ENCODE results near the gene OCRL. TPM values are rescaled to one million over a fixed set of nuclear protein-coding genes. Genes with fewer than 3 reads are reported as not detected.
A peak's percentile ranks its signal among the peaks of the same experiment; 100 is the strongest.

OCRL gene
- total and polyA plus RNA-seq, 2 of the 13 experiments (the other 11 are each of a cell fraction or from before 2014, with no cell fraction given), result 13.4 to 32.0 TPM

- no peak for TF ChIP-seq ZNF207 (IDR thresholded peaks at IDR 0.05; ENCODE audit: borderline replicate concordance)
- no peak for TF ChIP-seq POLR2AphosphoS2 (IDR thresholded peaks at IDR 0.05; ENCODE audit: low read depth, low read length)
- TF ChIP-seq TFAP4 (IDR thresholded peaks at IDR 0.05; ENCODE audit: borderline replicate concordance, low read depth), result peak; percentile 91; the same call in 1 of the 2 replicates
- no peak for TF ChIP-seq BRCA1 (CRISPR knock-in tag; IDR thresholded peaks at IDR 0.05)
- no peak for TF ChIP-seq ZNF552 (CRISPR knock-in tag; IDR thresholded peaks at IDR 0.05; ENCODE audit: borderline replicate concordance)
- TF ChIP-seq ZBTB3 (CRISPR knock-in tag; IDR thresholded peaks at IDR 0.05; ENCODE audit: borderline replicate concordance, low read depth), result no peak
- no peak for TF ChIP-seq ZNF10 (CRISPR knock-in tag; IDR thresholded peaks at IDR 0.05; ENCODE audit: borderline replicate concordance, low read depth)
- peak; percentile 60; the same call in 1 of the 2 replicates for TF ChIP-seq MLX (CRISPR knock-in tag; IDR thresholded peaks at IDR 0.05)
- no peak for TF ChIP-seq NRL (CRISPR knock-in tag; IDR thresholded peaks at IDR 0.05; ENCODE audit: borderline replicate concordance)
- TF ChIP-seq ZNF264 (CRISPR knock-in tag; IDR thresholded peaks at IDR 0.05), result no peak
- peak; percentile 80; the same call in 1 of the 2 replicates for TF ChIP-seq MAX (IDR thresholded peaks at IDR 0.05)
- TF ChIP-seq ZBTB43 (CRISPR knock-in tag; conservative IDR thresholded peaks at IDR 0.05), result no peak
- peak; percentile 64 for TF ChIP-seq MIXL1 (CRISPR knock-in tag; IDR thresholded peaks at IDR 0.05)
- TF ChIP-seq GPN1 (CRISPR knock-in tag; IDR thresholded peaks at IDR 0.05; ENCODE audit: borderline replicate concordance), result no peak
- peak; percentile 87 for TF ChIP-seq HMG20B (CRISPR knock-in tag; conservative IDR thresholded peaks at IDR 0.05)
- peak; percentile 52; the same call in 1 of the 2 replicates for TF ChIP-seq NFKBIZ (CRISPR knock-in tag; IDR thresholded peaks at IDR 0.05)
- no peak for TF ChIP-seq ZNF432 (CRISPR knock-in tag; IDR thresholded peaks at IDR 0.05; ENCODE audit: borderline replicate concordance)
- peak; percentile 60; the same call in 1 of the 2 replicates for TF ChIP-seq IRF2 (CRISPR knock-in tag; IDR thresholded peaks at IDR 0.05)
- TF ChIP-seq CEBPG (CRISPR knock-in tag; IDR thresholded peaks at IDR 0.05), result peak; percentile 82
- no peak for TF ChIP-seq KDM5A (IDR thresholded peaks at IDR 0.05; ENCODE audit: borderline replicate concordance, low read length)
- 0 out of 2 replicates have a peak, but pooled peaks have one; percentile 55 for TF ChIP-seq ZSCAN9 (CRISPR knock-in tag; IDR thresholded peaks at IDR 0.05; ENCODE audit: borderline replicate concordance)
- TF ChIP-seq FUBP1 (CRISPR knock-in tag; IDR thresholded peaks at IDR 0.05; ENCODE audit: borderline replicate concordance), result no peak
- no peak for TF ChIP-seq CCDC6 (CRISPR knock-in tag; IDR thresholded peaks at IDR 0.05)
- TF ChIP-seq ZFP62 (CRISPR knock-in tag; IDR thresholded peaks at IDR 0.05), result no peak
- no peak for TF ChIP-seq HNRNPLL (IDR thresholded peaks at IDR 0.05; ENCODE audit: low read depth, low read length, poor library complexity, severe bottlenecking)
- no peak for TF ChIP-seq MED8 (CRISPR knock-in tag; IDR thresholded peaks at IDR 0.05; ENCODE audit: insufficient replicate concordance)
- TF ChIP-seq ADNP (CRISPR knock-in tag; IDR thresholded peaks at IDR 0.05), result no peak
These were observed 14.9 kb upstream of the OCRL start (continued) for GRCh38 chrX:129525162-129525561.

Measured in HepG2 (cell line).